B cell (primary cell): ENCODE data around the gene DOCK1. TPM values are rescaled to one million over a fixed set of nuclear protein-coding genes. Genes with fewer than 3 reads are reported as not detected.

Source experiments
- ATAC-seq: fragments of 200-7000 bp; cut with Tn5 transposase; one replicate; pipeline ENCODE4 v1.10.0; 2021; ENCODE audit warnings: low read depth, mild to moderate bottlenecking, moderate number of reproducible peaks, moderate library complexity
- CTCF ChIA-PET: fragments of 350-600 bp; sonication (Branson Sonifier 250); formaldehyde crosslinking; loops from one replicate; lab custom pipeline; 2021; ENCODE audit warnings: antibody characterized with exemption, inconsistent platforms; lab: Charles Lee
- POLR2A ChIA-PET: fragments of 350-600 bp; sonication (Branson Sonifier 250); formaldehyde crosslinking; loops from one replicate; lab custom pipeline; 2021; ENCODE audit warnings: antibody characterized with exemption; lab: Charles Lee
- DNase-seq: peaks from one replicate; pipeline ENCODE4 v3.0.0; 2013
- H2AFZ ChIP-seq: 2 replicates; pipeline ENCODE4 v1.6.1; 2012; ENCODE audit warnings: mild to moderate bottlenecking, low read depth, low read length; ENCODE audit not compliant: insufficient read depth, poor library complexity, severe bottlenecking
- H3K27ac ChIP-seq, 2 donors: 1 replicate in 1 of 2; 2 replicates in 1 of 2; pipeline ENCODE4 v1.5.1; 2012 to 2013; ENCODE audit warnings: low read length in 2 of 2, mild to moderate bottlenecking in 2 of 2, moderate library complexity in 1 of 2
- H3K27me3 ChIP-seq, 4 experiments: fragments of 200-600 bp in 1 of 4; sonication (generic) in 1 of 4; replicated peaks in 1 of 4; 1 replicate in 2 of 4; 2 replicates in 2 of 4; pipeline versions ENCODE4 v1.6.1 to v1.7.0; 2013 to 2016; ENCODE audit warnings: low read length in 3 of 4, mild to moderate bottlenecking in 2 of 4, mixed read lengths in 1 of 4, moderate library complexity in 1 of 4; ENCODE audit not compliant: insufficient read depth in 4 of 4, control insufficient read depth in 3 of 4; ENCODE audit errors: control extremely low read depth in 1 of 4
- H3K36me3 ChIP-seq, 2 experiments: replicated peaks in 1 of 2; 1 replicate in 1 of 2; 2 replicates in 1 of 2; pipeline versions ENCODE4 v1.6.1 to v1.7.1; 2013; ENCODE audit warnings: low read length in 1 of 2; ENCODE audit not compliant: insufficient read depth in 2 of 2, control insufficient read depth in 1 of 2; ENCODE audit errors: control extremely low read depth in 1 of 2, extremely low read depth in 1 of 2
- H3K4me1 ChIP-seq, 2 donors: fragments of 200-600 bp in 1 of 2; sonication (generic) in 1 of 2; 1 replicate in 1 of 2; 2 replicates in 1 of 2; pipeline versions ENCODE4 v1.5.1 to v1.6.1; 2013 to 2017; ENCODE audit warnings: low read length in 2 of 2; ENCODE audit not compliant: control insufficient read depth in 2 of 2, insufficient read depth in 2 of 2
- H3K4me2 ChIP-seq: replicated peaks from 2 replicates; pipeline ENCODE3; 2012; ENCODE audit warnings: mild to moderate bottlenecking, low read depth, low read length; ENCODE audit not compliant: poor library complexity, severe bottlenecking
- H3K4me3 ChIP-seq, 5 experiments: fragments of 200-600 bp in 1 of 5; sonication (generic) in 1 of 5; 1 replicate in 3 of 5; 2 replicates in 2 of 5; pipeline versions ENCODE4 v1.5.1 to v1.7.0; 2011 to 2016; ENCODE audit warnings: low read length in 4 of 5, mild to moderate bottlenecking in 4 of 5, low read depth in 2 of 5, control low read depth in 1 of 5, moderate library complexity in 1 of 5; ENCODE audit not compliant: insufficient read depth in 1 of 5; ENCODE audit errors: control extremely low read depth in 1 of 5, extremely low read depth in 1 of 5
- H3K79me2 ChIP-seq: fragments of 200-600 bp; sonication (generic); one replicate; pipeline ENCODE4 v1.6.0; 2016; ENCODE audit warnings: low read length; ENCODE audit not compliant: control insufficient read depth, insufficient read depth
- H3K9ac ChIP-seq: fragments of 200-600 bp; sonication (generic); 2 replicates; pipeline ENCODE4 v1.6.1; 2017; ENCODE audit warnings: mild to moderate bottlenecking, low read length, moderate library complexity
- H3K9me3 ChIP-seq, 3 donors: one replicate each; pipeline versions ENCODE4 v1.6.1 to v1.7.1; 2013; ENCODE audit warnings: low read length in 2 of 3; ENCODE audit not compliant: control insufficient read depth in 2 of 3, insufficient read depth in 1 of 3; ENCODE audit errors: control extremely low read depth in 1 of 3
- H4K20me1 ChIP-seq: 2 replicates; pipeline ENCODE4 v1.6.0; 2012; ENCODE audit warnings: mild to moderate bottlenecking, low read length; ENCODE audit not compliant: insufficient read depth, control insufficient read depth, poor library complexity, severe bottlenecking
- H3K27ac Mint-ChIP-seq: one replicate; pipeline ENCODE4 v1.8.0; 2021; ENCODE audit warnings: mixed read lengths
- H3K27me3 Mint-ChIP-seq: one replicate; pipeline ENCODE4 v1.8.0; 2021; ENCODE audit warnings: mixed read lengths
- H3K4me1 Mint-ChIP-seq: one replicate; pipeline ENCODE4 v1.8.0; 2021; ENCODE audit warnings: mixed read lengths
- H3K4me3 Mint-ChIP-seq: one replicate; pipeline ENCODE4 v1.8.0; 2021; ENCODE audit warnings: mixed read lengths
- H3K9me3 Mint-ChIP-seq: one replicate; pipeline ENCODE4 v1.8.0; 2022; ENCODE audit warnings: mixed read lengths; ENCODE audit not compliant: insufficient read depth
- CTCF ChIP-seq: fragments of 200-600 bp; IDR thresholded peaks from one replicate; pipeline ENCODE4 v1.8.0; 2022; ENCODE audit warnings: antibody characterized with exemption, mild to moderate bottlenecking
- EZH2 ChIP-seq: IDR thresholded peaks from 2 replicates; pipeline ENCODE4 v1.6.1; 2012; ENCODE audit warnings: borderline replicate concordance, low read depth, mild to moderate bottlenecking, moderate library complexity, low read length; ENCODE audit not compliant: insufficient read depth, poor library complexity, severe bottlenecking
- WGBS: methylation state at CpG from one replicate; pipeline ENCODE4 v1.1.5; 2013; ENCODE audit warnings: missing lambda C conversion rate; ENCODE audit not compliant: insufficient coverage; 5-methylcytosine and 5-hydroxymethylcytosine counted together
- intact Hi-C: fragments of 100-400 bp; cut with micrococcal nuclease; formaldehyde crosslinking; loops from one replicate; pipeline ENCODE4 v1.10.0; 2022
- polyA plus RNA-seq: library from polyadenylated mRNA; depleted of rRNA; stranded (reverse); fragments of >200 nt; gene quantifications from 2 replicates; pipeline ENCODE4 v1.2.3, GENCODE V29; 2012
- total RNA-seq, 2 donors: library from RNA; stranded (reverse); fragments of 120-200 nt in 1 of 2; gene quantifications; 1 replicate in 1 of 2; 2 replicates in 1 of 2; pipeline versions ENCODE4 v1.2.3 to v1.2.4, GENCODE V29; 2013 to 2022

The DOCK1 gene
- total and polyA plus RNA-seq, 2 donors (not counting 1 experiment from before 2014, with no cell fraction given): not detected

- H3K4me3 ChIP-seq: no peak overlapping the region
- ATAC-seq (no peak), DNase-seq (no peak)
- H3K79me2 ChIP-seq: no peaks in the 10 kb centered on the region
- Mint-ChIP-seq H3K9me3 (no peaks in the 10 kb centered on the region), H3K27ac (no peak overlapping the region), H3K4me3 (no peak overlapping the region), H3K27me3 (no peaks in the 10 kb centered on the region), H3K4me1 (no peaks in the 10 kb centered on the region)
- H3K9me3 ChIP-seq: peaks cover 0 to 12% (median 0%) of the 10 kb centered on the region in 3 donors
- H4K20me1 ChIP-seq: no peaks in the 10 kb centered on the region
- H3K4me2 ChIP-seq: no peak overlapping the region
- no peaks in the 10 kb centered on the region for H3K4me1 ChIP-seq
- no peaks in the 10 kb centered on the region for H3K36me3 ChIP-seq
- no peaks in the 10 kb centered on the region for H3K27me3 ChIP-seq
- POLR2A ChIA-PET: no interaction called here
- TF ChIP-seq CTCF: no peak
- TF ChIP-seq EZH2: no peak
- no peak overlapping the region for H3K27ac ChIP-seq
- intact Hi-C loops: no loop called here
- 91% methylated on average over 8 of the region's 8 CpGs for WGBS
- CTCF ChIA-PET: no interaction called here
- no peak overlapping the region for H2AFZ ChIP-seq
- H3K9ac ChIP-seq: no peak overlapping the region
Observed at GRCh38 chr10:127018766-127019165, 113.5 kb downstream of the DOCK1 start.

DNA sequence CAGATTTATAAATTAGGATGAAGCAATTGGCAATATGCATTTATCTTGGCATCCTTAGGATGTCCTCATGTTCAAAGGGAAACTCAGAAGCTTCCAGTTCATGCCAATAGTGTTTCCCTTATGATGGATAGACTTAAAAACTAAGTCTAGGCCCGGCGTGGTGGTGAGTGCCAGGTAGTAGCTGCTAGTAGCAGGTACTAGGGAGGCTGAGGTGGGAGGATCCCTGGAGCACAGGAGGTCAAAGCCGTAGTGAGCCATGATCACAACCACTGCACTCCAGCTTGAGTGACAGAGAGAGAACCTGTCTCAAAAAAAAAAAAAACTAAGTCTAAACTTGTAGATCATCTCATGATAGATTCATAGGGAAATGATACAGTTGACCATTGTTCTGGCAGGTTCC, 115.0 kb downstream of the DOCK1 start:
- Histone ChIP-seq H2AFZ (no peak overlapping the region), H3K27me3 (no peaks in the 10 kb centered on the region), H3K27ac (no peak overlapping the region), H4K20me1 (no peaks in the 10 kb centered on the region), H3K79me2 (no peaks in the 10 kb centered on the region), H3K4me3 (no peak overlapping the region), H3K9me3 (peaks cover 0 to 10% (median 0%) of the 10 kb centered on the region in 3 donors), H3K4me1 (no peaks in the 10 kb centered on the region), H3K36me3 (no peaks in the 10 kb centered on the region), H3K4me2 (no peak overlapping the region), H3K9ac (no peak overlapping the region)
- Mint-ChIP-seq H3K4me3 (no peak overlapping the region), H3K27ac (no peak overlapping the region), H3K27me3 (no peaks in the 10 kb centered on the region), H3K4me1 (no peaks in the 10 kb centered on the region), H3K9me3 (no peaks in the 10 kb centered on the region)
- ChIA-PET POLR2A (no interaction called here), CTCF (no interaction called here)
- TF ChIP-seq EZH2: no peak
- no peak for TF ChIP-seq CTCF
- no CpG with 5 or more reads among the region's 3 CpGs for WGBS
- no peak for DNase-seq
- intact Hi-C loops: no loop called here
- ATAC-seq: no peak
